ENCODE data around the gene PCCB. TPM values are rescaled to one million over a fixed set of nuclear protein-coding genes. Genes with fewer than 3 reads are reported as not detected.

The PCCB gene
- total RNA-seq, 2 donors from 2014 or later = 54.9 to 65.1 TPM

DNA sequence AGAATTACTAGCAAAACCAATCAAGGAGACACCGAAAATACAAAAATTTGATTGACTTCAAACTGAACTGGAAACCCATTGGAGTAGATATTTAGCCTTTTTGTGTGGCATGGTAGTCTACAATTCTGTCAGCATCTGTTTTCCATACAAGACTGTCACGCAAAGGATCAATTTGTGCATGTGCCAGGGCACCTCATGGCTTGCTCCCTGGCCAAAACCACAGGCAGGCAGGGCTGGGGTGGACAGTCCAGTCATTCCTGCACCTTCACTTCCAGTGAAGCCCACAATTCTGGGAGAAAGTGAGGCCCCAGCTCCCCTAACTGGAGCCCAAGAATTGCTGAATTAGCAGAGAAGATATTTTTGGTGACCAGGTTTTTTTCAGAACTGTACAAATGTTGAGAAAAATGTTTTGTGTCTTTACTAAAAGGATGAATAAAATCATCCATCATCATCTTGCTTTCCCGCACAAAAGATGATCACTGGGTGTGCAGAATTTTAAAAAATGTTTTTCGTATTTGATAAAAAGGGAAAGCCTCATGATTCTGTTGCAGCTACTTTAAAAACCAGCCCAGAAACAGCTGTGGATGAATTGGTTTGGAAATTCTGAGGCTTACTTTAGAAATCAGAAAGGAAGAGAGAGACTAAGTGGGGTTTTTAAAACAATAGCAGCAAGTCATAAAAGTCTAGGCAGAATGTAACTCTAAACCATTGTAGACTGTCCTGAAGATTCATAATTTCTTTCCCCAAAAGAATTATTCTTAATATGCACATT, 86.4 kb downstream of the PCCB start:
- Histone ChIP-seq H3K4me3 (ENCODE audit: low read length) (no peak overlapping the region), H3K9ac (ENCODE audit: extremely low read depth, low read length, poor library complexity, severe bottlenecking) (no peak overlapping the region), H3K9me3 (ENCODE audit: control insufficient read depth, low read length) (no peaks in the 10 kb centered on the region), H3K27ac (ENCODE audit: low read depth, low read length) (no peak overlapping the region), H3K27me3 (ENCODE audit: control insufficient read depth, insufficient read depth, low read length, poor library complexity, severe bottlenecking) (no peaks in the 10 kb centered on the region), H3K36me3 (ENCODE audit: control insufficient read depth, insufficient read depth, low read length) (peaks cover 52% of the 10 kb centered on the region), H3K4me1 (ENCODE audit: control insufficient read depth, insufficient read depth, low read length) (no peaks in the 10 kb centered on the region)
- Mint-ChIP-seq H3K4me3 (no peak overlapping the region), H3K36me3 (ENCODE audit: low read depth) (peaks cover 67% of the 10 kb centered on the region), H3K27ac (no peak overlapping the region), H3K9me3 (no peaks in the 10 kb centered on the region), H3K27me3 (ENCODE audit: insufficient read depth) (no peaks in the 10 kb centered on the region), H3K4me1 (no peaks in the 10 kb centered on the region)
- TF ChIP-seq, protein P1, sequence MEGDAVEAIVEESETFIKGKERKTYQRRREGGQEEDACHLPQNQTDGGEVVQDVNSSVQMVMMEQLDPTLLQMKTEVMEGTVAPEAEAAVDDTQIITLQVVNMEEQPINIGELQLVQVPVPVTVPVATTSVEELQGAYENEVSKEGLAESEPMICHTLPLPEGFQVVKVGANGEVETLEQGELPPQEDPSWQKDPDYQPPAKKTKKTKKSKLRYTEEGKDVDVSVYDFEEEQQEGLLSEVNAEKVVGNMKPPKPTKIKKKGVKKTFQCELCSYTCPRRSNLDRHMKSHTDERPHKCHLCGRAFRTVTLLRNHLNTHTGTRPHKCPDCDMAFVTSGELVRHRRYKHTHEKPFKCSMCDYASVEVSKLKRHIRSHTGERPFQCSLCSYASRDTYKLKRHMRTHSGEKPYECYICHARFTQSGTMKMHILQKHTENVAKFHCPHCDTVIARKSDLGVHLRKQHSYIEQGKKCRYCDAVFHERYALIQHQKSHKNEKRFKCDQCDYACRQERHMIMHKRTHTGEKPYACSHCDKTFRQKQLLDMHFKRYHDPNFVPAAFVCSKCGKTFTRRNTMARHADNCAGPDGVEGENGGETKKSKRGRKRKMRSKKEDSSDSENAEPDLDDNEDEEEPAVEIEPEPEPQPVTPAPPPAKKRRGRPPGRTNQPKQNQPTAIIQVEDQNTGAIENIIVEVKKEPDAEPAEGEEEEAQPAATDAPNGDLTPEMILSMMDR (conservative IDR thresholded peaks at IDR 0.05) = no peak
- WGBS, 2 experiments (ENCODE audit: insufficient coverage in 1 of 2, insufficient read length in 1 of 2) = 89 to 100% methylated on average over 3 to 4 of the region's 4 CpGs
- no peak for DNase-seq

DNA sequence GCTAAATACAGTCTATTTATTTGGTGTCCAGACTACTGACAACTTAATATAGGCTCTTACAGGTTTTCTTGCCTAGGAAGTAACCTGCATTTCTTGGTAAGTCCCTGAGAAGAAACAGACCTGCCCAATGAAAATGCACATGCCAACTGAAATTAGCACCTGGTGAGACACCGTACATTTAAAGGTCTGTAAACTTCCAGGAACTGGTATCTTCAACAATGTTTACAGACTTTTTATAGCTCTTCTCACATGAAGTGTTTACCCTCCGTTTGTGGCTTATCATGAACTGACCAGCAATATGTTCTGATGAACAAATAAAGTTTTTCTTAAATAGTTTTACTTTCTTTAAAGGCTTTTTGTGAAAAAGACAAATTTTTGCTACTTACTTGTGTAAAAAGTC, 93.3 kb downstream of the PCCB start:
- 91 to 96% methylated on average over 1 to 2 of the region's 2 CpGs for WGBS, 2 experiments (ENCODE audit: insufficient coverage in 1 of 2, insufficient read length in 1 of 2)
- Histone ChIP-seq H3K4me1 (ENCODE audit: control insufficient read depth, insufficient read depth, low read length) (no peaks in the 10 kb centered on the region), H3K27ac (ENCODE audit: low read depth, low read length) (peak overlapping the region; percentile 40), H3K4me3 (ENCODE audit: low read length) (no peak overlapping the region), H3K9ac (ENCODE audit: extremely low read depth, low read length, poor library complexity, severe bottlenecking) (no peak overlapping the region), H3K36me3 (ENCODE audit: control insufficient read depth, insufficient read depth, low read length) (peaks cover 40% of the 10 kb centered on the region), H3K9me3 (ENCODE audit: control insufficient read depth, low read length) (no peaks in the 10 kb centered on the region), H3K27me3 (ENCODE audit: control insufficient read depth, insufficient read depth, low read length, poor library complexity, severe bottlenecking) (no peaks in the 10 kb centered on the region)
- DNase-seq = no peak
- H3K9me3 Mint-ChIP-seq = no peaks in the 10 kb centered on the region
- TF ChIP-seq, protein P1 (conservative IDR thresholded peaks at IDR 0.05) = no peak
- H3K36me3 Mint-ChIP-seq (ENCODE audit: low read depth) = peaks cover 33% of the 10 kb centered on the region
- H3K4me1 Mint-ChIP-seq = no peaks in the 10 kb centered on the region
- no peak overlapping the region for H3K4me3 Mint-ChIP-seq
- H3K27me3 Mint-ChIP-seq (ENCODE audit: insufficient read depth) = no peaks in the 10 kb centered on the region
- no peak overlapping the region for H3K27ac Mint-ChIP-seq

DNA sequence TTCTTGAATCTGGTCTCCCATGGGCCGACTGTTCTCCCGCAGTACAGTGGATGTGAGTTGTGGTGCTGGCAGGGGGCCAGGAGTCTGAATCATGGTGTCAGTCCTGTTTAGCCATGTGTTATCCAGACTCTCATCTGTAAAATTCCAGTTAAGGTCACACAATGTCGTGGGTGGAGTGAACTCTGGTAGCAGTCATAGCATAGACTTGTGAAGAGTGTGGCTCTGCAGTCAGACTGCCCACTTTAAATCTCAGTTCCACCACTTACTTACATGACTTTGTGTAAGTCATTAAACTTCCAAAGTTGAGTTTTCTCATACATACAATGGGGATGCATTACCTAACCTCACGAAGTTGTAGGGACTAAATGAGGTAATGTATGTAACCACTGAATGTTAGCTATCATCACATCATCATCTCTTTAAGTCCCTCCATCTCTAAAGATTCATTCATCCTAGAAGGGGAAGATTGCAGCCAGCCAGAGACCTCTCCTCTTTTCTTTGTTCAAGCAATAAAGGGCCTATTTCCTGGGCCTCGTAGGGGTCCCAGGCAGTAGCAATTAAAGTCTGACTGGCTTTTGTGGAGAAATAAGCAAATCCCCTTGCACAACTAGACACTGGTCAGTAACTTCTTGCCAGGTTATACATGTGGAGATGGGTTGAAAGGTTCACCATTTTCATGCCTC, 93.9 kb downstream of the PCCB start:
- H3K27ac ChIP-seq (ENCODE audit: low read depth, low read length) = peak overlapping the region; percentile 40
- no peaks in the 10 kb centered on the region for H3K9me3 ChIP-seq (ENCODE audit: control insufficient read depth, low read length)
- H3K4me3 ChIP-seq (ENCODE audit: low read length) = no peak overlapping the region
- H3K4me1 ChIP-seq (ENCODE audit: control insufficient read depth, insufficient read depth, low read length) = no peaks in the 10 kb centered on the region
- H3K36me3 ChIP-seq (ENCODE audit: control insufficient read depth, insufficient read depth, low read length) = peaks cover 40% of the 10 kb centered on the region
- Mint-ChIP-seq H3K4me3 (no peak overlapping the region), H3K9me3 (no peaks in the 10 kb centered on the region), H3K27me3 (ENCODE audit: insufficient read depth) (no peaks in the 10 kb centered on the region), H3K36me3 (ENCODE audit: low read depth) (peaks cover 34% of the 10 kb centered on the region), H3K27ac (peak overlapping the region; percentile 60), H3K4me1 (no peaks in the 10 kb centered on the region)
- no peak for DNase-seq
- TF ChIP-seq, protein P1 (conservative IDR thresholded peaks at IDR 0.05) = no peak
- 91 to 100% methylated on average over 1 to 5 of the region's 5 CpGs for WGBS, 2 experiments (ENCODE audit: insufficient coverage in 1 of 2, insufficient read length in 1 of 2)
- H3K27me3 ChIP-seq (ENCODE audit: control insufficient read depth, insufficient read depth, low read length, poor library complexity, severe bottlenecking) = no peaks in the 10 kb centered on the region
- H3K9ac ChIP-seq (ENCODE audit: extremely low read depth, low read length, poor library complexity, severe bottlenecking) = no peak overlapping the region

Measured in endodermal cell (in vitro differentiated cells).